Activated CD8-positive, alpha-beta T cell treated with anti-CD3 and anti-CD28 coated beads for 36 hours (primary cell): ENCODE measurements around the gene FHIP1B. TPM values are rescaled to one million over a fixed set of nuclear protein-coding genes. Genes with fewer than 3 reads are reported as not detected.

Experiments
- ATAC-seq: fragments of 200-7000 bp; cut with Tn5 transposase; one replicate; pipeline ENCODE4 v1.10.0; 2021; ENCODE audit warnings: mild to moderate bottlenecking, moderate library complexity
- CTCF ChIA-PET: fragments of 350-600 bp; sonication (Branson Sonifier 250); formaldehyde crosslinking; loops from one replicate; lab custom pipeline; 2021; ENCODE audit warnings: antibody characterized with exemption; lab: Charles Lee
- POLR2A ChIA-PET: fragments of 350-600 bp; sonication (Branson Sonifier 250); formaldehyde crosslinking; loops from one replicate; lab custom pipeline; 2021; ENCODE audit warnings: antibody characterized with exemption; lab: Charles Lee
- DNase-seq: peaks from one replicate; pipeline ENCODE4 v3.0.0-alpha.2; 2020
- H3K27ac Mint-ChIP-seq: one replicate; pipeline ENCODE4 v1.8.0; 2021; ENCODE audit warnings: mild to moderate bottlenecking, mixed read lengths
- H3K27me3 Mint-ChIP-seq: one replicate; pipeline ENCODE4 v1.8.0; 2021; ENCODE audit warnings: mixed read lengths
- H3K36me3 Mint-ChIP-seq: one replicate; pipeline ENCODE4 v1.8.0; 2021; ENCODE audit warnings: low read depth, mixed read lengths
- H3K4me1 Mint-ChIP-seq: one replicate; pipeline ENCODE4 v1.8.0; 2021; ENCODE audit warnings: low read depth, mixed read lengths
- H3K4me3 Mint-ChIP-seq: one replicate; pipeline ENCODE4 v1.8.0; 2021; ENCODE audit warnings: mild to moderate bottlenecking, moderate library complexity, mixed read lengths
- H3K9me3 Mint-ChIP-seq: one replicate; pipeline ENCODE4 v1.8.0; 2021; ENCODE audit warnings: mixed read lengths
- intact Hi-C: fragments of 100-400 bp; cut with micrococcal nuclease; formaldehyde crosslinking; loops from one replicate; pipeline ENCODE4 v1.10.0; 2022
- total RNA-seq, 2 experiments: library from RNA; stranded (reverse); gene quantifications; one replicate each; pipeline ENCODE4 v1.2.3, GENCODE V29; 2021
- TF ChIP-seq, protein P1 (sequence below): fragments of 200-600 bp; IDR thresholded peaks from one replicate; pipeline ENCODE4 v1.8.0; 2022; ENCODE audit warnings: antibody characterized with exemption, mild to moderate bottlenecking

Gene FHIP1B
- total RNA-seq, 2 experiments from 2014 or later: 14.9 to 15.1 TPM

DNA sequence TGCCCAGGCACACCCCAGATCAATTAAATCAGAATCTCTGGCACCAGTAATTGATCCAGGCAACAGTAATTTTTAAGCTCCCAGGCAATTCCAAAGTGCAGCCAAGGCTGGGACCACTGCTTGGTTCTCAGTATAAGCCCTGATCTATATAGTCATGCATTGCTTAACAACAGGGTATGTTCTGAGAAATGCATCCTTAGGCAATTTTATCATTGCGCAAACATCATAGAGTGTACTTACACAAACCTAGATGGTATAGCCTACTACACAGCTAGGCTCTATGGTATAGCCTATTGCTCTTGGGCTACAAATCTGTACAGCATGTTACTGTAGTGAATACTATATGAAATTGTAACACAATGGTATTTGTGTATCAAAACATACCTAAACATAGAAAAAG, 29.7 kb downstream of the FHIP1B start:
- POLR2A ChIA-PET: no interaction called here
- TF ChIP-seq, protein P1, sequence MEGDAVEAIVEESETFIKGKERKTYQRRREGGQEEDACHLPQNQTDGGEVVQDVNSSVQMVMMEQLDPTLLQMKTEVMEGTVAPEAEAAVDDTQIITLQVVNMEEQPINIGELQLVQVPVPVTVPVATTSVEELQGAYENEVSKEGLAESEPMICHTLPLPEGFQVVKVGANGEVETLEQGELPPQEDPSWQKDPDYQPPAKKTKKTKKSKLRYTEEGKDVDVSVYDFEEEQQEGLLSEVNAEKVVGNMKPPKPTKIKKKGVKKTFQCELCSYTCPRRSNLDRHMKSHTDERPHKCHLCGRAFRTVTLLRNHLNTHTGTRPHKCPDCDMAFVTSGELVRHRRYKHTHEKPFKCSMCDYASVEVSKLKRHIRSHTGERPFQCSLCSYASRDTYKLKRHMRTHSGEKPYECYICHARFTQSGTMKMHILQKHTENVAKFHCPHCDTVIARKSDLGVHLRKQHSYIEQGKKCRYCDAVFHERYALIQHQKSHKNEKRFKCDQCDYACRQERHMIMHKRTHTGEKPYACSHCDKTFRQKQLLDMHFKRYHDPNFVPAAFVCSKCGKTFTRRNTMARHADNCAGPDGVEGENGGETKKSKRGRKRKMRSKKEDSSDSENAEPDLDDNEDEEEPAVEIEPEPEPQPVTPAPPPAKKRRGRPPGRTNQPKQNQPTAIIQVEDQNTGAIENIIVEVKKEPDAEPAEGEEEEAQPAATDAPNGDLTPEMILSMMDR: no peak
- intact Hi-C loops: no loop called here

DNA sequence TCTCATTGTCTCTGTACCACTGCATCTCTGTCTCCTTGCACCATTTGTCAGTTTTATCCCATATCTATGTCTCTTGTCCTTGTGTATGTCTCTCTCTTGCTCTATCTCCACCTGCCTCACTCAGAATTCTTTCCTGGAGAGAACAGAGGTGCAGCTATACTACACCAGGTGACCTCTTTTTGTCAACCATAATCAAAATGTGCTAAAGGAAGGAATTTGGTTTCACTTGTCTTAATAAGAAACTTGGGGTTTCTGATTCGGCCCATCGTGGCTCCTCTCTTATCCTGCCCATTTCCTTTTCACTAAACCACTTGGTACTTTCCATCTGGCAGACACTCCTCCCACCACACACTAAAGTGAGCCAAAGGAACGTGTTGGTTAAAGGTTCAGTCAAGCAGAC, 31.1 kb downstream of the FHIP1B start:
- H3K27ac Mint-ChIP-seq: no peak overlapping the region
- peaks cover 2% of the 10 kb centered on the region for H3K36me3 Mint-ChIP-seq
- CTCF ChIA-PET: interaction anchor here (0.7 to 2.8 kb wide), 2 partner anchors 48 to 160 kb away, joined by 3 to 6 read pairs; no protein-coding TSS in a partner anchor
- no peaks in the 10 kb centered on the region for H3K9me3 Mint-ChIP-seq
- POLR2A ChIA-PET: interaction anchor here (0.5 kb wide), 1 partner anchor 269 kb away, joined by 3 read pairs; no protein-coding TSS in a partner anchor
- TF ChIP-seq, protein P1: no peak
- H3K27me3 Mint-ChIP-seq: no peaks in the 10 kb centered on the region
- no peak overlapping the region for H3K4me3 Mint-ChIP-seq
- intact Hi-C loops: no loop called here
- peaks cover 34% of the 10 kb centered on the region for H3K4me1 Mint-ChIP-seq
- ATAC-seq (peak; percentile 65), DNase-seq (peak; percentile 33)

More for the DNA sequence above, 29.7 kb downstream of the FHIP1B start:
- Mint-ChIP-seq H3K9me3 (no peaks in the 10 kb centered on the region), H3K27me3 (no peaks in the 10 kb centered on the region), H3K4me3 (no peak overlapping the region), H3K27ac (no peak overlapping the region), H3K4me1 (peaks cover 34% of the 10 kb centered on the region), H3K36me3 (peaks cover 2% of the 10 kb centered on the region)
- CTCF ChIA-PET: interaction anchor here (1.1 to 2.8 kb wide), 2 partner anchors 47 to 148 kb away, joined by 3 to 6 read pairs; no protein-coding TSS in a partner anchor
- ATAC-seq: no peak
- no peak for DNase-seq

DNA sequence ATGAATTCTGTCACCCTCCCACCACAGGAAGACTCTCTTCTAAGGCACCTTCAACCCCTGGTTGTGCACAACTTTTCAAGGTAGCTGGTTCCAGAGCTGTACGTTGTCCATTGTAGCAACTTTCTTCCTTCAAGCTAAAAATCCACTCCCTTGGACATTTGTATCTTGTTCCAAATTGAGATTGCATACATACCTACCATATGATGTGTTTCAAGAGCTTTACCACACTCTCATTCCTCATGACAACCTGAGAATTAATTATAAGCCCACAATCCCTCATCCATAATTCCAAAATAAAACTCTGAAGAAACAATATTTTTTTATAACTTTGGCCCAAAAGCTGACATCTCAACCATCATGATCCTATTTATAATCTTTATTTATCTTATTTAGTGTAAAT, 32.4 kb downstream of the FHIP1B start:
- H3K9me3 Mint-ChIP-seq: no peaks in the 10 kb centered on the region
- ChIA-PET POLR2A (interaction anchor here (0.7 to 0.9 kb wide), 2 partner anchors 8 to 32 kb away, joined by 4 read pairs; no protein-coding TSS in a partner anchor), CTCF (interaction anchor here (0.7 to 0.9 kb wide), 2 partner anchors 28 to 51 kb away, joined by 3 read pairs; no protein-coding TSS in a partner anchor)
- peaks cover 40% of the 10 kb centered on the region for H3K4me1 Mint-ChIP-seq
- DNase-seq (no peak), ATAC-seq (no peak)
- H3K27me3 Mint-ChIP-seq: no peaks in the 10 kb centered on the region
- no peak overlapping the region for H3K4me3 Mint-ChIP-seq
- H3K36me3 Mint-ChIP-seq: peaks cover 2% of the 10 kb centered on the region
- TF ChIP-seq, protein P1: no peak
- no peak overlapping the region for H3K27ac Mint-ChIP-seq
- intact Hi-C loops: no loop called here

DNA sequence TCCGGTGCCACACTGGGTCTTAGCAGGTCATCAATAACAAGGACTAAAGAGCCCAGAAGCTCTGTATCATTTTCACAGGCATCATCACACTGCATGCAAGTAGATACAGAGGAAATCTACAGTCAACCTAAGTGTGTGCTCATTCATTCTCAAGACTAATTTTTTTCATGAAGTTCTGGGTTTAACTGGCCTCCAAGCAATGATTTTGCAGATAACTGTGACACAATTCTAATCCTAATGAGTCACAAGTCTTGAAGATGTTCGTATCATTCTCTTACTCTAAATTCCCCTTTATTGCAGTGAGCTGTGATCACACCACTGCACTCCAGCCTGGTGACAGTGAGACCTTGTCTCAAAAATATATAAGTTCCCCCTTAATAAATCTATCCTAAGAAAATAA, 33.0 kb downstream of the FHIP1B start:
- Mint-ChIP-seq H3K27me3 (no peaks in the 10 kb centered on the region), H3K9me3 (no peaks in the 10 kb centered on the region), H3K4me1 (peaks cover 43% of the 10 kb centered on the region), H3K27ac (no peak overlapping the region), H3K36me3 (peaks cover 2% of the 10 kb centered on the region), H3K4me3 (no peak overlapping the region)
- DNase-seq (no peak), ATAC-seq (peak; percentile 57)
- CTCF ChIA-PET: interaction anchor here (0.9 kb wide), 1 partner anchor 28 kb away, joined by 3 read pairs; no protein-coding TSS in a partner anchor
- TF ChIP-seq, protein P1: no peak
- POLR2A ChIA-PET: interaction anchor here (0.6 to 1.0 kb wide), 2 partner anchors 58 to 591 kb away, joined by 3 read pairs; partner anchors contain the start of gene CCKBR
- intact Hi-C loops: no loop called here

DNA sequence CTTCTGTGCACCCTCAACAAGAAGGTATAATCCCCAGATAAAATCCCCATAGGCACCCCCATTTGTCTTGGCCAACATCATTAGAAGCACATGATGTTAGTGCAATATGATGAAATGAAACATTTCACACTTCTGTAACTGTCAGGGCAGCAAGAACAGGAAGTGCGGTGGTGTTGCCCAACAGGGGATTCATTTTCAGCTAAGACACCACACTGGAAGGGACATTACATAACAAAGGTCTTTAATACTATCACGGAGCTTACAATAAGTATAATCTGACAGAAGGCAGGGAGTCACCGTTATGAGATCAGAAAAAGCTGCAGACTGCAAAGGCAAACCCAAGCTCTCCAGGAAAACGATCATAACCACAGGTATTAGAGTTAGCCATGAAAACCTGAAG, 33.5 kb downstream of the FHIP1B start:
- ChIA-PET CTCF (no interaction called here), POLR2A (interaction anchor here (0.6 to 1.0 kb wide), 2 partner anchors 59 to 591 kb away, joined by 3 read pairs; partner anchors contain the start of gene CCKBR)
- intact Hi-C loops: no loop called here
- Mint-ChIP-seq H3K27me3 (no peaks in the 10 kb centered on the region), H3K4me3 (no peak overlapping the region), H3K27ac (peak overlapping the region; percentile 10), H3K4me1 (peaks cover 48% of the 10 kb centered on the region), H3K9me3 (no peaks in the 10 kb centered on the region), H3K36me3 (peaks cover 2% of the 10 kb centered on the region)
- peak; percentile 13 for DNase-seq
- no peak for ATAC-seq
- TF ChIP-seq, protein P1: no peak
